Hepatocyte (in vitro differentiated cells): ENCODE data around the gene CDPF1. TPM values are rescaled to one million over a fixed set of nuclear protein-coding genes. Genes with fewer than 3 reads are reported as not detected.

Experiments used
- DNase-seq: peaks from one replicate; pipeline ENCODE4 v3.0.0-alpha.2; 2016; ENCODE audit warnings: low spot score
- H2AFZ ChIP-seq: fragments of 200-600 bp; sonication (generic); 2 replicates; pipeline ENCODE4 v1.6.0; 2016; ENCODE audit warnings: antibody characterized with exemption, mild to moderate bottlenecking
- H3K27ac ChIP-seq: fragments of 200-600 bp; sonication (generic); 2 replicates; pipeline ENCODE4 v1.5.1; 2016; ENCODE audit warnings: mild to moderate bottlenecking
- H3K27me3 ChIP-seq: fragments of 200-600 bp; sonication (generic); 2 replicates; pipeline ENCODE4 v1.6.1; 2016
- H3K36me3 ChIP-seq: fragments of 200-600 bp; sonication (generic); replicated peaks from 2 replicates; pipeline ENCODE4 v1.5.1; 2016; ENCODE audit warnings: low read depth; ENCODE audit not compliant: insufficient read depth
- H3K4me1 ChIP-seq: fragments of 200-600 bp; sonication (generic); 2 replicates; pipeline ENCODE4 v1.5.1; 2016; ENCODE audit warnings: mild to moderate bottlenecking, moderate library complexity; ENCODE audit not compliant: insufficient read depth
- H3K4me2 ChIP-seq: fragments of 200-600 bp; sonication (generic); 2 replicates; pipeline ENCODE4 v1.6.0; 2016
- H3K4me3 ChIP-seq: fragments of 200-600 bp; sonication (generic); 2 replicates; pipeline ENCODE4 v1.5.1; 2016; ENCODE audit warnings: mild to moderate bottlenecking
- H3K79me2 ChIP-seq: fragments of 200-600 bp; sonication (generic); 2 replicates; pipeline ENCODE4 v1.6.0; 2017; ENCODE audit warnings: mild to moderate bottlenecking
- H3K9me2 ChIP-seq: fragments of 200-600 bp; sonication (generic); replicated peaks from 2 replicates; pipeline ENCODE4 v1.6.0; 2017; ENCODE audit warnings: mild to moderate bottlenecking; ENCODE audit not compliant: insufficient read depth
- H3K9me3 ChIP-seq: fragments of 200-600 bp; sonication (generic); 2 replicates; pipeline ENCODE4 v1.5.1; 2016; ENCODE audit warnings: low read depth, mild to moderate bottlenecking
- H4K20me1 ChIP-seq: fragments of 200-600 bp; sonication (generic); 2 replicates; pipeline ENCODE4 v1.6.0; 2016; ENCODE audit warnings: mild to moderate bottlenecking; ENCODE audit not compliant: insufficient read depth, poor library complexity, severe bottlenecking
- EZH2 ChIP-seq: fragments of 200-600 bp; sonication (generic); IDR thresholded peaks from 2 replicates; pipeline ENCODE4 v1.6.1; 2016; ENCODE audit warnings: antibody characterized with exemption, mild to moderate bottlenecking, borderline replicate concordance
- EZH2phosphoT487 ChIP-seq: fragments of 200-600 bp; sonication (generic); IDR thresholded peaks from one replicate; pipeline ENCODE4 v1.6.1; 2018; ENCODE audit warnings: antibody characterized with exemption, mild to moderate bottlenecking, low read depth, moderate library complexity; ENCODE audit not compliant: unreplicated experiment, severe bottlenecking
- WGBS: methylation state at CpG from one replicate; pipeline ENCODE4 v1.1.6; 2016; ENCODE audit warnings: low lambda C conversion rate; ENCODE audit errors: missing lambda C conversion rate; 5-methylcytosine and 5-hydroxymethylcytosine counted together
- polyA plus RNA-seq: library from polyadenylated mRNA; unstranded; fragments of >200 nt; fragmentation: Nextera tagmentation; extraction: Ambion mirVana; gene quantifications from 2 replicates; pipeline ENCODE4 v1.2.1, GENCODE V29; 2016
- total RNA-seq: library from RNA; depleted of rRNA; stranded (reverse); fragments of >200 nt; gene quantifications from 2 replicates; pipeline ENCODE4 v1.2.3, GENCODE V29; 2014
- TF ChIP-seq, protein P1 (sequence below): fragments of 200-600 bp; sonication (generic); IDR thresholded peaks from 2 replicates; pipeline ENCODE4 v1.5.1; 2016; ENCODE audit warnings: antibody characterized with exemption, mild to moderate bottlenecking; ENCODE audit not compliant: poor library complexity

CDPF1 gene
- total and polyA plus RNA-seq, 2 experiments from 2014 or later = 8.2 to 13.6 TPM

GRCh38 chr22:46290843-46291785, 41.0 kb upstream of the CDPF1 start:
- H3K36me3 ChIP-seq = no peaks in the 10 kb centered on the region
- no peak for DNase-seq
- H3K27ac ChIP-seq = no peak overlapping the region
- H3K9me3 ChIP-seq = no peaks in the 10 kb centered on the region
- H2AFZ ChIP-seq = no peak overlapping the region
- TF ChIP-seq, protein P1, sequence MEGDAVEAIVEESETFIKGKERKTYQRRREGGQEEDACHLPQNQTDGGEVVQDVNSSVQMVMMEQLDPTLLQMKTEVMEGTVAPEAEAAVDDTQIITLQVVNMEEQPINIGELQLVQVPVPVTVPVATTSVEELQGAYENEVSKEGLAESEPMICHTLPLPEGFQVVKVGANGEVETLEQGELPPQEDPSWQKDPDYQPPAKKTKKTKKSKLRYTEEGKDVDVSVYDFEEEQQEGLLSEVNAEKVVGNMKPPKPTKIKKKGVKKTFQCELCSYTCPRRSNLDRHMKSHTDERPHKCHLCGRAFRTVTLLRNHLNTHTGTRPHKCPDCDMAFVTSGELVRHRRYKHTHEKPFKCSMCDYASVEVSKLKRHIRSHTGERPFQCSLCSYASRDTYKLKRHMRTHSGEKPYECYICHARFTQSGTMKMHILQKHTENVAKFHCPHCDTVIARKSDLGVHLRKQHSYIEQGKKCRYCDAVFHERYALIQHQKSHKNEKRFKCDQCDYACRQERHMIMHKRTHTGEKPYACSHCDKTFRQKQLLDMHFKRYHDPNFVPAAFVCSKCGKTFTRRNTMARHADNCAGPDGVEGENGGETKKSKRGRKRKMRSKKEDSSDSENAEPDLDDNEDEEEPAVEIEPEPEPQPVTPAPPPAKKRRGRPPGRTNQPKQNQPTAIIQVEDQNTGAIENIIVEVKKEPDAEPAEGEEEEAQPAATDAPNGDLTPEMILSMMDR = no peak
- TF ChIP-seq EZH2phosphoT487 (no peak), EZH2 (no peak)
- H3K4me2 ChIP-seq = no peak overlapping the region
- whole genome bisulfite sequencing = 98% methylated on average over 20 of the region's 23 CpGs
- no peaks in the 10 kb centered on the region for H3K79me2 ChIP-seq
- H3K4me3 ChIP-seq = no peak overlapping the region
- no peaks in the 10 kb centered on the region for H3K27me3 ChIP-seq
- peaks cover 8% of the 10 kb centered on the region for H3K4me1 ChIP-seq
- no peaks in the 10 kb centered on the region for H4K20me1 ChIP-seq
- no peaks in the 10 kb centered on the region for H3K9me2 ChIP-seq

DNA sequence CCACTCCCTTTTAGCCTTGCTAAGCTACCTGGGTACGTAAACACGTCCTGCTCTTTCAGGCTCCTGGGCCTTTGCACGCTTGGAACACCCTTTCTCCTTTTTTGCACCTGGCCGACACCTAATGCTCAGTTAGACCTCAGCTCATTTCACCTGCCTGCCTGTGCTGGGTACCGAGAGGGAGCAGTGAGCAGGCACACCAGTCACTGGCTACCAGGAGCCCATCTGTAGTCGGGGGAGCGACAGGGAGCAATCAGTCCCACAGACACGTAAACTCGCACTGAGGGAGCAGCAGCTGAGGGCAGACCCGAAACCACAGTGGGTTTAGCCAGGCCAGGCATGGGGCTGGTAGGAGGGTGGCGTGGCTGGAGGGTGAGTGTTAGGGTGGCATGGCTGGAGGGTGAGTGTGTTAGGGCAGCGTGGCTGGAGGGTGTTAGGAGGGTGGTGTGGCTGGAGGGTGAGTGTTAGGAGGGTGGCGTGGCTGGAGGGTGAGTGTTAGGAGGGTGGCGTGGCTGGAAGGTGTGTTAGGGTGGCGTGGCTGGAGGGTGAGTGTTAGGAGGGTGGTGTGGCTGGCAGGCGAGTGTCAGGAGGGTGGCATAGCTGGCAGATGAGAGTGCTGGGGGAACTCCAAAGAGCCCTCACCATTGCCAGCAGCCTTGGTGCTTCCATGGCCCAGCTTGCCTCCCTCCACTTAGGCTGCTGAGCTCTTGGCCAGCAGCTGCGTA, 40.2 kb upstream of the CDPF1 start:
- no peak overlapping the region for H3K4me2 ChIP-seq
- H3K4me1 ChIP-seq = no peaks in the 10 kb centered on the region
- no peak overlapping the region for H2AFZ ChIP-seq
- no peaks in the 10 kb centered on the region for H3K9me3 ChIP-seq
- H3K4me3 ChIP-seq = no peak overlapping the region
- H4K20me1 ChIP-seq = no peaks in the 10 kb centered on the region
- no peak for DNase-seq
- H3K36me3 ChIP-seq = no peaks in the 10 kb centered on the region
- H3K27ac ChIP-seq = no peak overlapping the region
- no peaks in the 10 kb centered on the region for H3K9me2 ChIP-seq
- WGBS = over 99% methylated on average over 15 of the region's 17 CpGs
- no peaks in the 10 kb centered on the region for H3K27me3 ChIP-seq
- no peaks in the 10 kb centered on the region for H3K79me2 ChIP-seq
- TF ChIP-seq EZH2 (no peak), EZH2phosphoT487 (no peak)
- TF ChIP-seq, protein P1 = no peak

DNA sequence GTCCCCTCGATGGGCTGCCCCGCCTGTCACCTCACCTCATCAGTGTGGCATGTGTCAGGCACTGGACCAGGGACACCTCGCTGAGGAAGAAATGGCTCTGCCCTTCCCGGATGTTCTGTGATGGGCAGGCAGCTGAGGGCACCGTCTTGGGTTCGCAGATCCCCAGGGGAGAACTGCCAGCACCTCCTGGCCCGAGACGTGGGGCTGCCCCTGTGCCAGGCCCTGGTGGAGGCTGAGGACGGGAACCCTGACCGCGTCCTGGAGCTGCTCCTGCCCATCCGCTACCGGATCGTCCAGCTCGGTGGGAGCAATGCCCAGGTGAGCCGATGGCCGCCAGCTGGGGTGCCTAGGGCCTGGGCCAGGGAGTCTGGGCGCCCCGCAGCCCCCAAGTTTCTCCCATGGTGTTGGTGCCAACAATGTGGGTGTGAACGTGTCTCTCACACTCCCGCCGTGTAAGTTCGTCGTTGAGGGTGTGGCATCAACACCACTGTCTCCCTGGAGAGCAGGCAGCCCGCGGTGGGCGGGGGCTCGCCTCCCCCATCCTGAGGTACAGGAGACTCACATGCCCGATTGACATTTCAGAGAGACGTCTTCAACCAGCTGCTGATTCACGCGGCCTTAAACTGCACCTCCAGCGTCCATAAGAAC, 39.3 kb upstream of the CDPF1 start:
- no peaks in the 10 kb centered on the region for H3K79me2 ChIP-seq
- H2AFZ ChIP-seq = no peak overlapping the region
- no peaks in the 10 kb centered on the region for H3K36me3 ChIP-seq
- no peak for TF ChIP-seq EZH2
- no peak for TF ChIP-seq EZH2phosphoT487
- TF ChIP-seq, protein P1 = no peak
- H3K9me2 ChIP-seq = no peaks in the 10 kb centered on the region
- WGBS = 96% methylated on average over 32 of the region's 33 CpGs
- H3K4me3 ChIP-seq = no peak overlapping the region
- H4K20me1 ChIP-seq = no peaks in the 10 kb centered on the region
- no peaks in the 10 kb centered on the region for H3K4me1 ChIP-seq
- no peaks in the 10 kb centered on the region for H3K27me3 ChIP-seq
- H3K9me3 ChIP-seq = no peaks in the 10 kb centered on the region
- no peak for DNase-seq
- no peak overlapping the region for H3K4me2 ChIP-seq
- no peak overlapping the region for H3K27ac ChIP-seq
